OCI-M1 (cell line): ENCODE results near the gene TRPM2.

Source experiments
- DNase-seq: peaks from one replicate; lab custom pipeline; 2025; lab: John Stamatoyannopoulos, UW

TRPM2 gene

DNA sequence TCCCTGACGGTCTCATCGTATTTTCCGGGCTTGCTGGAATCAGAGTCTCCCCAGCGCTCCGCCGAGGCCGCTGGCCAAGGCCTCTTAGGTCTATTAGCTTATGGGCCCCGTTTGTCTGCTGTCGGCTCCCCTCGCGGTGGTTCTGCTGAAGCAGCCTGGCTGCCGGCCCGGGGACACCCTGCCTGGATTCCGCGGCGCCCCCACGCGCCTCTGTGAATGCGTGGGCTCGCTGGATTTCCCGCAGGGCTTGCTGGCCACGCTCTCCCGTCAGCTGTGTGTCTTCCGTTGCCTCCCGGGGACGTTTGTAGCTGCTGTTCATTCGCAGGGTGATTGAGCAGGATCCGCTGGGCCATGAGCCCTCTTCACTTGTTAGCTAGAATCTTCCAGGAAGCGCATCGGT lies 110.3 kb downstream of the TRPM2 start:
- DNase-seq, result no peak

DNA sequence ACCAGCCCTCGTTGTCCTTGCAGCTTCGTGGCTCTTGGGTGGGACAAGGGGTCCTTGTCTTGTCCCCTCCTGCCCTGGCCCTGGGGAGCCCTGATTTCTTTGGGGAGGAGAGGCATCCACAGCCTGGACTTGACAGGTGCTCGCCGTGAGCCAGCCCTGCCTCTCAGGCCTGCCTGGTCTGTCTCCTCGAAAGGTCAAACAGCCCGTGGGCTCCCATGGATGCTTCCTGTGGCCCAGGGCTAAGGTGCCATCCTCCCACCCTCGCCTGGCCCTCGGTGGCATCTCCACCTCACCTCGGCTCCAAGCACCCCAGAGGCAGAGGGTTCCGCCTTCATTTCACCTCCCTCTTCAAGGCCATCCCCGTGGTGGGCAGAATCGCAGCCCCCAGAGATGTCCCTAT lies 110.9 kb downstream of the TRPM2 start:
- DNase-seq, result no peak

DNA sequence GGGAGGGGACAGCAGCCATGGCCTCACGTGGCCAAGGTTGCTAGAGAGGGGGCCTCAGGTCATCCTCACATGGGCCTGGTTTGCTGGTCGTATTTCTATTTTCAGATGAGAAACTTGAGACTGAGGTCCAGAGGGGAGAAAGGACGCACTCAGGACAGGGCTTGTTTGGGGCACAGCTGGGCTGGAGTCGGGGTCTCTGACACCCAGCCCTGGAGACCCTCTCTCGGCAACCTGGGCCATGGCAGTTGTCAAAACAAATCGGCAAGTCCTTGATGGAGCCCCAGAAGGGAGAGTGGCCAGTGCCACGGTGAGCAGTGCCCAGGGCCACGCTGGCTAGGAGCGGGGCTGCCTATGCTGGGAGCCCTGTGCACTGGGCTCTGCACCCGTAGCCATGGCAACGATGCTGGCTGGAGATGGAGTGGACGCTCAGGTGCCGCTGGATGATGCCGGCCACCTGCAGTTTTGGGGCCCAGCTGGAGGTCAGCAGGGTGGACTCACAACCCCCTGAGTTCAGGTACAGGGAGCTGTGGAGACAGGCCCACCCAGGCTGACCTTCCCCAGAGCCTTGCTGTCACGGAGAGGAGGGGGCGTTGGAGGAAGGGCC lies 113.0 kb downstream of the TRPM2 start:
- DNase-seq, result no peak

DNA sequence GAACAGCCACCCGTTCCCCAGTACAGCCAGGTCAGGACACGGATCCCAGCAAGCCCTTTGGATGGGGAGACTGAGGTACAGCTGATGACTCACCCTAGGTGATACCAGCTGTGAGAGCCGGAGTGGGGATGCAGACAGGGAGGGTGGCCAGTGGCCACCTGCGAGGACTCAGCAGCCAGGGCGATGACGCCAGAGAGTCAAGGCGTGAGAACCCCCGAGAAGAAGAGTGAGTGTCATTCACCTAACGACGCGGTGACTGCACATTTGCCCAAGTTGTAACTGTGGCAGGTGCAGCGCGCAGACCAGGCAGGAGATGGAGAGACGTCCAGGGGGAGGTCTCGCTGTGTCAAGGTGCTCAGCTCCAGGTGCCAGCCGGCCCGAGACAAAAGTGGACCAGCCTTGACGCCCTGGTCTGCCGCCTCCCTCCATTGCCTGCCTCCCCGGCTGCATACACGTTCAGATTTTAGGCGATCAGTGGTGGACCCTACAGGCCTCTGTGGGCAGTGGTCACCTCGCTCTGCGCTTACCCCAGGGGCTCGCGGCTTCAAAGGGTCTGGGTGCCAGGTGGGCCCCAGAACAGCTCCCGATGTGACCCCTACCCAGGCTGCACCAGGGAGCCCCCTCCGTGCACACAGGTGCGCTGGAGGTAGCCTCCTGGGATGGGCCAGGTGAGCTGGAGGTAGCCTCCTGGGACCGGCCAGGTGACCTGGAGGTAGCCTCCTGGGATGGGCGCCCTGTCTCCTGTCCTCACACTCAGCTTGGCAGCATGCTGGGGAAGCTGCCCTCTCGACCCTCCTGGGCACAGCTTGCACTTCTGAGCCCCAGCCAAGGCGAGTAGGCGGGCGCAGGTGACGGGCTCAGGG lies 113.8 kb downstream of the TRPM2 start:
- no peak for DNase-seq

DNA sequence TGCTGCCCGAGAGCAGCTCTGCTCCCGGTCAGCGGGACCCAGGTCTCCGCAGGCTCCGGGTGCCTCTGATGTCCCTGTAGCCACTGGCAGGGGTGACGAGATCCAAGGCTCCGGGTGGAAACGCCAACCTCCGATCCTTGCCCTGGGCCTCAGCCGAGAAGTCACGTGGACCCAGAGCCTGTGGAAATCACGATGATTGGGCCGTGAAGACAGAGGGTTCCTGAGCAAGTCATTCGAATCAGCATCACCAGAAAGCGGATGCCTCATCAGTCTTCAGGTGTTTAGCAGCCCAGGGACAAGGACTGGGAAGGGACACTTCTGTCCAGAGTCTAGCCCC lies 114.4 kb downstream of the TRPM2 start:
- no peak for DNase-seq

DNA sequence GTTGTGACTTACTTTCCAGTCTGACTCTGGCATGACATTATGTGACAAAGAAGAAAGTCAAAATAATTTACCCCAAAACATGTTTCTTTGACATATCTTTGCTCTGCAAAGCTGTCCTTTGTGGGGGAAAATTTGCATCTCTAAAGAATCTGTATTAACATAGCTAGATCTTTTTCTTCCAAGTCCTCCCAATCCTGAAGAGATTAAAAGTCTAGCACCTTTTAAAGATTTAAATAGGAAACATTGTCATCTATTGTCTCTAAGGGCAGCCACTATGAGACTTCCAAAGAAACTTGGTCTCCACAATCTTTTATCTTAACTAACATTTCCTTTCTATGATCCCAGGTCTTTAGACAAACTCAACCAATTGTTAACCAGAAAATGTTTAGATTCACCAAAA lies 117.9 kb downstream of the TRPM2 start:
- DNase-seq, result no peak

DNA sequence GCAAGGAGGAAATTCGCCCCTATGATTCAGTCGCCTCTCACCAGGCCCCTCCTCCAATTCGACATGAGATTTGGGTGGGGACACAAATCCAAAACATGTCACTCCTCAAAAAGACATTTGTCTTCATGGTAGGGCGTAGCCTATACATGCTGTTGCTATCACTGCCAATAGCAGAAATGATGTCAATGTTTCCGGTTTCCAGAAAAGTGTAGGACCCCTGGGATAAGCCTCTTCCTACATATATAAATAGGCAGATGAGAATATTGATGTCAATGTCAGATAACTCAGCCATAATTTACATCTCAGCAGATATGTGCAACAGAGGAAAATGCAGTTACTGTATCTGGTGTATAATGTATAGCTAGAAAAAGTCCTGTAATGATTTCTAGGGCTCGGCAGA lies 118.6 kb downstream of the TRPM2 start:
- no peak for DNase-seq

DNA sequence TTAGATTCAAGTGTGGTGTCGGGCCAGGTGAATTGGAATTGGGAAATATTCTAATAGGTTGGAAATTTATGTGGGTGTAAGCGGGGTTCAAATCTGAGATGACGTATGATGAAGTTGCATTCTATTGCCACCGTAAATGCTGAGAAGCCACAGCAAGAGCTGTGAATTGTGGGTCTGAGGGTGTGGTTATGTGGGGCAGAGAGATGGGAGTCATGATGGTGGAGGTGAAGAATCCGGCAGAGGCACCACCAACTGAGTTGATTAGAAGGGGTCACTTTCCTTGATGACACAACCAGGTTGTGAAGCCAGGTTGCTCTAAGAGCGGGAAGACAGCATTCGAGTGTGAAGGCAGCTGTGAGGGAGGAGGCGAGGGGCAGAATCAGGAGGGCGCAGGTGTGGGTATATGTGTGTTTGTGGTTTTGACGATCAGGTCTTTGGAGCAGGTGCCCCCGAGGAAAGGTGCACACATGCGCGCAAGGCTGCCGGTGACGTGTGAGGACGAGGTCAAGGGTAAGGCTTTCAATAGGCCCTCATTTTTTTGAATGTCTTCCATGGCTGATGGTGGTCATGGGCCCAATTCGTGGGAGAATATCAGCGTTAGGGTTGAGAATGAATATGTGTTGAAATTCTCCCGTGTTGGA lies 120.6 kb downstream of the TRPM2 start:
- no peak for DNase-seq

DNA sequence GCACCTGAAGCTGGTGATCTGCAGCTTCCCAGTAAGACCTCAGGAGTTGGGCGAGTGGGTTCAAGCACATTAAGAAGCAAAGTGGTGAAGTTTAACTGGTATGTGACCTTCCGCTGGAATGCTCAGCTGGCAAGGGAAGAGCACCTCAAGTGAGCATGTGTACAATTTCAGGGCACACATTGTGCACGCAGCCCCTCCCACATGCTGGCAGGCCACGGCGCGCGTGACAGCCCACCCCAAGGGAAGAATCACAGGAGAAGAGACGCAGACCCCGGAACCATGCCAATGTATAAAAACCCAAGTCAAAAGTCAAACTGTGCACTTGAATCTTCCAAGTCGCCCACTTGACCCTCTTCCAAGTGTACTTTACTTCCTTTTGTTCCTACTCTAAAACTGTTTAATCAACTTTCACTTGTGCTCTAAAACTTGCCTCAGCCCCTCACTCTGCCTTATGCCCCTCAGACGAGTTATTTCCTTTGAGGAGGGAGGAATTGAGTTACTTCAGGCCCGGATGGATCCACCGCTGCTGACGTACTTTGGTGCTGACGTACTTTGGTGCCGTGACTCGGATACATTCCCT lies 121.9 kb downstream of the TRPM2 start:
- DNase-seq, result no peak

DNA sequence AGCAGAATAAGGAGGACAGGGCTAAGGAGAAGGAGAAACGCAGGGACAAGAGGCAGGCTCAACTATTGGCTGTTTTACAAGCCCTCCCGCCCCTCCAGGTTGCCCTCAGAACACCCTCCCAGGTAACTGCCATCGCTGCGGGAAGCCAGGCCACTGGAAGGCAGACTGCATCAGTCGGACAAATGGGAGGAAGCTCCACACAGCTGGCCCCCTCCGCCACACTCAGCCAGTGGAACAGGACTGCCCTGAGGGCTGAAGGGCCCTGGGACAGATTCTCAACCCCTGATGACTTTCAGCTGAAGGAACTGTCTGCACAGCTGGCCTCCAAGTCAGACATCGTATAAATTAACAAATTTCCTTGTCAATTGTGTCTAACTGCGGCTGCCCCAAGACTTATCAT lies 123.7 kb downstream of the TRPM2 start:
- no peak for DNase-seq

DNA sequence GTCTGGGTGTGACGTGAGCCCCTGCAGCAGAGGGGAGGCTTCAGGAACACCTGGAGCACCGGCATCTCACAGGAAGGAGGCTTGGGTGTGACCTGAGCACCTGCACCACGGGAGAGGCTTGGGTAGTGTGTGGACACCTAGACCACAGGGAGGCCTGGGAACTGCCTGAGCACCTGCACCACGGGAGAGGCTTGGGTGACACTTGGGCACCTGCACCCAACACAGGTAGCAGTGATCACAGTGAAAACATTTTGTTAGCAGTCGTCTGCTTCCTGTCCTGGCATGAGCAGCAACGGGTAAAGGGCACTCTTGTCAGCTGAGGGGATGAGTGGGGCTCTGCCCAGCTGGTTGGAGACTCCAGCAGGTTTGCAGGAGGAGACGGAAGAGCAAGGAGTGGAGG lies 124.3 kb downstream of the TRPM2 start:
- no peak for DNase-seq

DNA sequence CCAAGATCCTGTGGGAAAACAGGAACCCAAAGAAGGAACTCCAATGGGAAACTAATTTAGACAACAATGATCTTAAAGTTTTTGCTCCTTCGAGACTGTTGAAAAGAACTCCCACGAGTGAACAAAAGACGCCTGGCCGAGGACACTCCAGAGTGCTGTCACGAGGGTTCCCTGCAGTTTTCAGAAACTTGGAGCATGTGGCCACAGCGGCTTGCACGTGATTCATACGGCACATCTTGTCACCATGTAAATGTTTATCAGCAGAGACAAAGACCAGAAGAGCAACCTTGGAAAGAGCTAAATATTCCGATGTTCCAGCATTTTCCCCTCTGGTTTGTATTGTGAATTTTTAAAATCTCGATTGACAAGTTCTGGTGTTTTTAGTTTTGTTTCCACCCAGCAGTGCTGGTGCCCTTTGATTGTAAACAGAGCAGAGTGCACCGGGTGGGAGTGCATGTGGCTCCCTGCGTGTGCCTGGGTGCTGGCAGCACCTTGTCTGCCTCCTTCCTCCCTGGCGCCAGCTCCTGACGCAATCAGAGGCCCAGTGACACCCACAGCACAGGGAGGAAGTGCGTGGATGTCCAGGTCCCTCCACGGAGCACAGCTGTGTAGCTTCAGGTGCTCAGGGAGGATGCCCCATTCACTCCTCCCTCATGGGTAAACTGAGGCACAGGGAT lies 124.8 kb downstream of the TRPM2 start:
- no peak for DNase-seq

DNA sequence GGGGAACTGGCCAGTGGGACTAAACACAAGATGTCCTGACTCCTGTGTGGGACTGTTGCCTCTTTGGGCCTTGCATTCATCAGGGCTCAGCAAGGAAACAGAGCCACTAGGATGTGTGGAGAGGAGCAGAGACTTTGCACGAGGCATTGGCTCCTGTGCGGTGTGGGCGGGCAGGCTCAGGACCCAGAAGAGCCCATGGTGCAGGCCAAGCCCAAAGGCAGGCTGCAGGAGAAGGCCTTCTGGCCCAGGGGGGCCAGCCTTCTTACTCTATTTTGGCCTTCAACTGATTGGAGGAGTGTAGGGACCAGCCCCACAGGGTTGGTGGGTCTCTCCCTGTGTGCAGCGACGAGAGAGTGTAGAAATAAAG lies 125.4 kb downstream of the TRPM2 start:
- DNase-seq, result no peak

DNA sequence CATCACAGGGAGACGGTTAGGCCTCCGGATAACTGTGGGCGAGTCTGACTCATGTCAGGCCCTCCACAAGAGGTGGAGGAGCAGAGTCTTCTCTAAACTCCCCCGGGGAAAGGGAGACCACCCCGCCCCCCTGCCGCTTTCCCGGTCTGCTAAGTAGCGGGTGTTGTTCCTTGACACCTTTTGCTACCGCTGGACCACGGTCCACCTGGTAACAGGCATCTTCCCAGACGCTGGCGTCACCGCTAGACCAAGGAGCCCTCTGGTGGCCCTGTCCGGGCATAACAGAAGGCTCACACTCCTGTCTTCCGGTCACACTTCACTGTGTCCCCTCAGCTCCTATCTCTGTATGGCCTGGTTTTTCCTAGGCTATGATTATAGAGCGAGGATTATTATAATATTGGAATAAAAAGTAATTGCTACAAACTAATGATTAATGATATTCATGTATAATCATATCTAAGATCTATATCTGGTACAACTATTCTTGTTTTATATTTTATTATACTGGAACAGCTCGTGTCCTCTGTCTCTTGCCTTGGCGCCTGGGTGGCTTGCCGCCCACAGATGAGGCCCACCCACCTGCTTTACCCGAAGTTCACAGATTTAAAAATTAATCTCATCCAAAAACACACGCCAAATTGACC lies 126.3 kb downstream of the TRPM2 start:
- DNase-seq, result peak; percentile 78

DNA sequence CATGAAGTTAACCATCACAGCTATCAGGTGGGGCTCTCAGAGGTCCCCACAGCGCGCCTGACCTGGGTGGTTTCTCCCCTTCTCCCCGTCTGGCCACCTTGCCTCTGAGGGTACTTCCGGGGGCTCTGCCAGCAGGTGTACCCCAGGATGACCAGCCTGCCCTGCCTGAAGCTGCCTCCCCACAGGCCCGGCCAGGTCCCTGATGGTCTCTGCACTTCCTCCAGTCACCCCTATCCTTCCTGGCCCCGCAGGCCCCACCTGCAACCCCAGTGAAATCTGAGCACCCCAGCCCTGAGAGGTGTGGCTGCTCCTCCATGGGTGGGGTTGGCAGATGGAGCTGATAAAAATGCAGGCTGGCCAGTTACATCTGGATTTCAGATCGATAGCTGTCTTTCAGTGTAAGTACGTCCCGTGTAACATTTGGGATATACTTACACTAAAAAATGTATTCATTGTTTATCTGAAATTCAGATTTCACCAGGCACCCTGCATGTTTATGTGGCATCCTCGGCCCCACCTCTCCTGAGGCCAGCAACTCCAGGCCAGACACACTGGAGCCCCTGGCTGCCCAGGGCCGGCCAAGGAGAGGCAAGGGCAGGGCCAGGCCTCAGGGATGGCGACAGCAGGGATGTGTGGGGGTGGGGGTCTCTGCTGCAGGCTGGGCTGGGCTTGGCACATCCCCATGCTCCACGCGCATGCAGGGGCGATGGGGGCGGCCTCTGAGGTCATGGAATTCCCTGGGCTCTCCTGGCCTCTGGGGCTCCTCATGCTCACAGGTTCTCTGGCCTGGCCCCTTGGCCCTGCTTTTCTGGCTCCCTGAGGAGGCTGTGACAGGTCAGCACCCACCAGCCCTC lies 127.0 kb downstream of the TRPM2 start:
- DNase-seq, result no peak

DNA sequence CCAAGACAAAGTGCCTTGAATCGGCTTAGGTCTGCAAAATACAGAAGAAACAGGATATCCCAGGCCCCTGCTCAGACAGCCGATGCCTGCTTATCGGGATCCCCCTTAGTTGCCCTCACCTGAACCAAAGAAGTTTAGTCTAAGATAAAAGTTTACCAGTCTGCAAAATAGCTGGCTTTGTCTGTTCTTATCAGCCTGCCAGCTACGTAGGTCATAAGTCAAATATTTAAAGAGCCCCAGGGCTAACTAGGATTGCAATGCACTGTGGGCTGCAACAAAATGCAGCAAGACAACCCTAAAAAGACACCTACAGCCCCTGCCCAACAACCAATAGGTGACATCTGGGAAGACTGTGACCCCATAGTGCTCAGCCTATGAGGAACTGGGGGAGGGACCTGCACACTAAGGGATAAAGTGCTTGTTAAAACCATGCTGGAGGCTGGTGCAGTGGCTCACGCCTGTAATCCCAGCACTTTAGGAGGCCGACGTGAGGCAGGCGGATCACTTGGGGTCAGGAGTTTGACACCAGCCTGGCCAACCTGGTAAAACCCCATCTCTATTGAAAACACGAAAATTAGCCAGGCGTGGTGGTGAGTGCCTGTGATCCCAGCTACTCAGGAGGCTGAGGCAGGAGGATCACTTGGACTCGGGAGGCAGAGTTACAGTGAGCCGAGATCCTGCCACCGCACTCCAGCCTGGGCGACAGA lies 129.3 kb downstream of the TRPM2 start:
- DNase-seq, result peak; percentile 50

DNA sequence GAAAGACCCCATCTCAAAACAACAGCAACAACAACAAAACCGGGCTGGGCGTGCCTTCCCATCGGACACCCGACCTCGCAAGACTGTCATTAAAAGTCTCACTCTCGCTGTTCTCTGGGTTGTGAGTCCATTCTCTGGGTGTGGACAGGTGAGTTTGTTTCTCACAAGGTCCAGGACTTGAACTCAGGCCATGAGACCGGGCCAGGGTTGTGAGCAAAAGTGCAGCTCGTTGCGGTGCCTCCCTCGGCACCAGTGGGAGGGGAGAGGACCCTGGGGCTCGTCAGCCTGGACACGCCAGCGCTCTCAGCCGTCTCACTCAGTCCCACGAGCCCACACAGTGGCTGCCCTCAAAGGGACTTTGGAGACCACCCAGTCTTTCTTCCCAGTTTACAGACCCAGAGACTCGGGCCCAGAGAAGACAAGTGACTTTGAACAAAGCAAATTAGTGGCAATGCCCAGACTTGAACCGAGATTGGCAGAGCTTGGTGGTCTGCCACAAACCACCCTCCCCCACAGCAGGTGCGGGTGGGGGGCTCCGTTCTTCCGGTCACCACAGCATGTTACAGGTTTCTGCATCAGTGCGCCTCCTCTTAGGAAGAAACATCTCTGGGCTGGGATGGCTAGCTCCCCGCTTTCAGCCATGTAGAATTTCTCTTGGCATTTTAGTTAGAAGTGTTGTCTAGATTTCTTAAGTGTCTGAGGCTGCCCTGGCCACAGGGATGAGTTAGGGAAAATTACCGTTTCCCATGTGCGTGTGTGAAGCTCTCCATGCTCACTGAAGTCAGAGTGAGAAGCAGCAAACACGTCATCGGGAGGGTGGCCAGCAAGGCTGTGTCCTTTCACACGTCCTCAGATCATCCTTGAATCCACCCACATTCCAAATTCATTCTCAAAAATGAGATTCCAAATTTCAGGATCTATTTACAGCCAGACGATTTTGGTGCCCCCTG lies 130.1 kb downstream of the TRPM2 start:
- no peak for DNase-seq

DNA sequence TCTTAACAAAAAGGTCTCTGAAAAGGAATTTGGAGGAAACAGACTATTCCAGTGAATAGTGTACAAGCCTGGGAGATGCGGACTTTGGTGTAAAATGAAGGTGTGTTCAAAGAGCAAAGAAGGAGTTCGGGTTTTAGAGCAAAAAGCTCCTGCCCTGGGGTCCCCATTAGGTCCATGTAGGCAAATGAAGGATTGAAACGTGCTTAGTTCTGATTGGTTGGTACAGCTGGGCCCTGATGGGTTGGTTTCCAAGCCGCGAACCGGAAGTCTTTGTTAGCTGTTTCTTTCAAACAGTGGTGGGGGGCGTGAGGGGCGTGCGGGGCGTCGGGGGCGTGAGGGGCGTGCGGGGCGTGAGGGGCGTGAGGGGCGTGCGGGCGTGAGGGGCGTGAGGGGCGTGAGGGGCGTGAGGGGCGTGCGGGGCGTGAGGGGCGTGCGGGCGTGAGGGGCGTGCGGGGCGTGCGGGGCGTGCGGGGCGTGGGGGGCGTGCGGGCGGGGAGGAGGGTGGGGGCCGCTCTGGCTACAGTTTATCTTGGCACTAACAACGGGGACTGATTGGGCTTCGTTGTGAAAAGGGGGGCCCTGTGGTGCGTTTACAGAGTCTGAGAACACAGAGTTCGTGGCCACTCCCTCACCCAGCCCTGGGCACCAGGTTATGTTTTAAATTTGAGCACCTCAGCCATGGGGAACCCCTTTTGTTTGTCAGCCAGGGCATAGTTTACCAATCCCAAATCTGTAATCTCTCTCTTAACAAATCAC lies 131.3 kb downstream of the TRPM2 start:
- no peak for DNase-seq
